GM18870 (cell line): ENCODE data around the gene SAMD11.
"Not testable (repeated sequence)": the region's sequence is repeated elsewhere in the genome, so short reads cannot be mapped to it uniquely, and the experiment has no call there.

Experiments used
- ATAC-seq: cut with Tn5 transposase; IDR thresholded peaks from one replicate; pipeline ENCODE4 v1.9.1; 2021; ENCODE audit warnings: moderate library complexity; ENCODE audit not compliant: unreplicated experiment

Gene SAMD11

DNA sequence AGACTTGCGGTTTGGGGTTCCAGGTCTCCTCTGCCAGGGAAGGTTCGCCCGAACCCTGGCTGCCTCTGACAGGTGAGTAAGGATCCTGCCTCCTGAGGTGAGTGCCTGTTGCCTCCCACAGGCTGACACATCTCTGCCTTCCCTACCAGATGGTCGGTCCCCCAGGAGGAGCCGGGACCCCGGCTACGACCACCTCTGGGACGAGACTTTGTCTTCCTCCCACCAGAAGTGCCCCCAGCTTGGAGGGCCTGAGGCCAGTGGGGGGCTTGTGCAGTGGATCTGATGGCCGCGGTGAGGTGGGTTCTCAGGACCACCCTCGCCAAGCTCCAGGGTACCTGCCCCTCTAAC lies 50.5 kb downstream of the SAMD11 start:
- no peak for ATAC-seq

DNA sequence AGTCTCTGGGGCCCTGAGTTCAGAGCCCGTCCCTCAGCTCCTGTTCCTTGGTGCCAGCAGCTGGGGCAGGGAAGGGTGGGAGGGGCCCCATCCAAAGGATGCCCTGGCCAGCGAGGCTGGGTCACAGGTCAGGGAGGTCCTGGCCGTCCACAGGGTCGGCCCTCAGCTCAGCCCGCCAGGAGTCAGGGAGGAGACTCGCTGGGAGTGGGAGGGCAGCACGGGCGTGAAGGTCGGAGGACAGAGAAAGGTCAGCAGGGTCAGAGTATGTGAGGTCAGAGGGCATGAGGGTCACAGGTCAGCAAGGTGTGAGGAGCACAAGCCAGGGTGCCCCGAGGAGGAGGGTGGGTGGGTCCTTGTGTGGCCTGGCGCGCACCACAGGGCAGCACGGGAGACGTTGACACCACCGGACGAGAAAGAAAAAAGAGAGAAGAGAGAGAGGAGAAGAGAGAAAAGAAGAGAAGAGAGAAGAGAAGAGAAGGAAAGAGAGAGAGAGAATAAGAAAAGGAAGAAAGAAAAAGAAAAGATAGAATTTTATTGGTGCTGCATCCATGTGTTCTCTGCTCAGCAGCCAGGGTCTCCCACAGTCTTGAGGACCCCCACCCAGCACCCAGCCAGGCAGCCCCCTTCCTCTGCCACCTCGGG lies 51.1 kb downstream of the SAMD11 start:
- ATAC-seq = no peak

- ATAC-seq = no peak
These were observed 51.6 kb downstream of the SAMD11 start for GRCh38 chr1:975365-975764.

GRCh38 chr1:975896-976683 lies 52.4 kb downstream of the SAMD11 start:
- no peak for ATAC-seq

DNA sequence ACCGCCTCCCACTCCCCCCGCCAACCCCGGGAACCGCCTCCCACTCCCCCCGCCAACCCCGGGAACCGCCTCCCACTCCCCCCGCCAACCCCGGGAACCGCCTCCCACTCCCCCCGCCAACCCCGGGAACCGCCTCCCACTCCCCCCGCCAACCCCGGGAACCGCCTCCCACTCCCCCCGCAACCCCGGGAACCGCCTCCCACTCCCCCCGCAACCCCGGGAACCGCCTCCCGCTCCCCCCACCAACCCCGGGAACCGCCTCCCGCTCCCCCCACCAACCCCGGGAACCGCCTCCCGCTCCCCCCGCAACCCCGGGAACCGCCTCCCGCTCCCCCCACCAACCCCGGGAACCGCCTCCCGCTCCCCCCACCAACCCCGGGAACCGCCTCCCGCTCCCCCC lies 53.1 kb downstream of the SAMD11 start:
- not testable (repeated sequence) for ATAC-seq

DNA sequence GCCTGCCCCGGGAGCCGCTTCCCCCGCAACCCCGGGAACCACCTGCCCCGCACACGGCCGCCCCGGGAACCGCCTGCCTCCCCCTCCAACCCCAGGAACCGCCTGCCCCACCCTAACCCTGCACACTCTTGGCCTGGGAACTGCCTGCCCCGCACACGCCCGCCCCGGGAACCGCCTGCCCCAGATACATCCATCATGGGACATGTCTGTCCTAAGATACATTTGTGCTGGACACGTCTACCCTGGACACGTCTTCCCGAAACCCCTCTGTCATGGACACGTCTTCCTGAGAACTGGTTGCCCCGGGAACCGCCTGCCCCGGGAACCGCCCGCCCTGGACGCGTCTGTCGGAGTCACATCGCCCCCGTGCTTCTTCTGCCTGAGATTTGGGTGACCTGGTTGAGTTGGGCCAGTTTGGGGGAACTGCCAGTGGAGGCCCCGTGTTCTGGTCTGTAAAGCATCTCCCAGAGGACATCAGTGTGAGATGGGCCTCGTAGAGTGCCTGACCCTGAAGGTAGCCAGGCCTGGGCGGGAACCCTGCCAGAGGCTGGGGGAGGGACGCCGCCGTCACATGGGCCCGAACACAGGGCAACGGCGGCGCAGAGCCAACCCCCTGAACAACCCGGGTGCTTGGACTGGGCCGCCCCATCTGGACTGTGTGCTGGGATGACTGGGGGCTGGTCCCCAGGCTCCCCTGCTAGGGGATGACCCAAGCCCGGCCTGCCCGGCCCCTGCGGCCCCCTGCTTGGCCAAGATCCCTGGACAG lies 54.5 kb downstream of the SAMD11 start:
- ATAC-seq = no peak

DNA sequence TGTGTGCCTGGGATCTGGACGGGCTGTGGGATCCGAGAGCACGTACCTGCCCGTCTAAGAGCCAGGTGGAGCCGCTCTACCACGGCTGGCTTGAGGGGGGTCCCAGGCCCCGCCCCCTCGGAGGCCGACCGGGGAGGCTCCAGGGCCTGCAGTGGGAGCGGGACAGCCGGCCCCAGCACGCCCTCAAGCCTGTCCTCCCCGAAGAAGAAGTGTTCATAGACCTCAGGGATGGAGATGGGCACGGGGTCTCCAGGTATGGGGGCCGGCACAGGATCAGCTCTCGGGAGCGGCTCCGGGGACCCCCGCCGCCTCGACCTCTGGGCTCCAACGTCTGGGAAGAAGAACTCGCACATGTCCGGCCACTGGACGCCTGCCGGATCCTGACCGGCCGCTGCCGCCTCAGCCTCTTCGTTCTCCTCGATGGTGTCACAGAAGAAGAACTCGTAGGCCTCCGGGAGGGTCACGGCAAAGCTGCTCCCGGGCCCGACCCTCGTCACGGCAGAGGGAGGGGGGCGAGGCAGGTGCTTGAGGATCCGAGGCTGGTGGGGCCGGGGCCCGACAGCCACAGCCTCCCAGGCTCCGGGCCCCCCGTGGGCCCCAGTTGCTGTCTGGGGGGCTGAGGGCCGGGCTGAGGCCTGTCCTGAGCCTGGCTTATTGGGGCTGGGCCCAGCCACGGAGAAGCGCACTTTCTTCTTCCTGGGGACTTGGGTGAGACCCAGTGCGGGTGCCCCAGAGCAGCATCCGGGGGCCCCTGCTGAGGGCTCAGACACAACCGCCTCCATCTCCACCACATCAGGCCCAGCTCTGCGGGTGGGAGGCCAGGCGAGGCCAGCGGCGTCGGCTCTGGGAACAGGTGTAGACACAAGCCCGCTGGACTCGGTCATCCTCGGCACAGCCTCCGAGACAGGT lies 55.4 kb downstream of the SAMD11 start:
- no peak for ATAC-seq

GRCh38 chr1:979744-980072 lies 56.0 kb downstream of the SAMD11 start:
- ATAC-seq = no peak

DNA sequence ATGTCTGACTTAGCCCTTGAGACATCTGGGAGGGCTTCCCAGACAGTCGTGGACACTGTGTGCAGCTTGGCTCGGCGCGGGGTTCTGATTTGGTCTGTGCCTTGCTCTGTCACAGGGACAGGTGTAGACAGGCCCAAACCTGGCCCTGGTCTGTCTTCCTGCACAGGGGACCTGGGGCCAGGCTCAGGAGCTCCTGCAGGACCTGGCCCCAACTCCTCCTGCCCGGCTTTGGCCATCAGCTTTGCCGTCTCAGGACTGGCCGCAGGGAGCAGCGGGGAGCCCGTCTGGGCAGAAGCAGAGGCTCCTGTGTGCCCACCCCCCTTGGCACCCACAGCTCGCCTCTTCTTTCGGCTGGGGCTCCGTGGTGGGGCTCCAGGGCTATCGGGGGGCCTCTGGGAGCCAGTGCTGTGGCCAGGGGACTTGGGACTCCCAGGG lies 56.4 kb downstream of the SAMD11 start:
- ATAC-seq = no peak

GRCh38 chr1:980602-981395 lies 57.1 kb downstream of the SAMD11 start:
- no peak for ATAC-seq

DNA sequence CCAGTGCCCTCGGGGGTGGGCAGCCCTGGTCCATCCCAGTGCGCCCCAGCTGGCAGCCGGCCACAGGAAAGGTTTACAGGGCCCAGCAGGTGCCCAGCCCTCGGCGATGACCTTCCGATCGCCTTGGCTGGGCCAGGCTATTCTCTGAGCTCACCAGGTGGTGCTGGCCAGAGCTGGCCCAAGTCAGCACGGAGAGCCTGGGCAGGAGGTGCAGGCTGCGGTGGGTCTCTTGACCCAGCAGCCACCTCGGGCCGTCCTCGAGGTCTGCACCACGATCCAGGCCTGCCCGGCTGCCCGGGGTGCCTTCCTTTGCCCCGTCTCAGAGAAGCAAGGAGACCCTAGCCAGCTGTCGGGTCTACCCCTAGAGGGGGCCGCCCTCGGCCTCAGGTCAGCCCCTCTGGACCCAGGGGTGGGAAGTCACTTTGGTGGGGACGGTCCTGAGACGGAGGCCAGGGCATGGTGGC lies 57.8 kb downstream of the SAMD11 start:
- ATAC-seq = no peak

GRCh38 chr1:981955-982558 lies 58.3 kb downstream of the SAMD11 start, which contains the start of gene PERM1:
PERM1 (minus strand) TSS chr1:982093; CDS start chr1:981029, 1,064 bp downstream.
- no peak for ATAC-seq

DNA sequence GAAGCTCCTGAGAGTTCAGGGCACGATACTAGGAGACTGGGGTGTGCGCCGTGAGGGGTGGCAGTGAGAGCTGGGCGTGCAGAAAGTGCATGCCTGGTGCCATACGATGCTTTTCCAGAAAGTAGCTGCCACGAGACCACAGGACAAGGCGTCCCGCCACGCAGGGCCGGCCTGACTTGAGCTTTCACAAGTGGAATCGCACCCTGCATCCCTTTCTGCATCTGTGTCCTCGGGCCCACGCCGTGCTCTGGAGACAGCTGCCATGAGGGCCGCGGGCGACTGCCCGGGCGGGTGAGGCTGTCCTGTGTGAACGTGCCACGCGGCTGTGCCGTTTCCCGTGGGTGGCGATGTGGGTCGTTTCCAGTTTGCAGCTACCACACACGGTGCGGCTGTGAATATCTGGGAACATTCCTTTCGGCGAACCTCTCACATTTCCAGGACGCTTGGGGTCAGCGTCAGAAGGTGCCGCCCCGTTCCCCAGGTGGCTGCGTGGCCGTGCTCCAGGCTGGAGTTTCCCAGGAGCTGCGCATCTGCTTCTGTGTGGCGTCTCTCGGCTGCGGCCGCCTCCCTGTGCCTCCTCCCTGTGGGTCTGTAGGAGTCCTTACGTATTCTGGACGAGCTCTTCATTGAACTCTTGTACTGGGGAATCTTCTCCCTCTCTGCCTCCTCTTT lies 59.2 kb downstream of the SAMD11 start:
- ATAC-seq = no peak

DNA sequence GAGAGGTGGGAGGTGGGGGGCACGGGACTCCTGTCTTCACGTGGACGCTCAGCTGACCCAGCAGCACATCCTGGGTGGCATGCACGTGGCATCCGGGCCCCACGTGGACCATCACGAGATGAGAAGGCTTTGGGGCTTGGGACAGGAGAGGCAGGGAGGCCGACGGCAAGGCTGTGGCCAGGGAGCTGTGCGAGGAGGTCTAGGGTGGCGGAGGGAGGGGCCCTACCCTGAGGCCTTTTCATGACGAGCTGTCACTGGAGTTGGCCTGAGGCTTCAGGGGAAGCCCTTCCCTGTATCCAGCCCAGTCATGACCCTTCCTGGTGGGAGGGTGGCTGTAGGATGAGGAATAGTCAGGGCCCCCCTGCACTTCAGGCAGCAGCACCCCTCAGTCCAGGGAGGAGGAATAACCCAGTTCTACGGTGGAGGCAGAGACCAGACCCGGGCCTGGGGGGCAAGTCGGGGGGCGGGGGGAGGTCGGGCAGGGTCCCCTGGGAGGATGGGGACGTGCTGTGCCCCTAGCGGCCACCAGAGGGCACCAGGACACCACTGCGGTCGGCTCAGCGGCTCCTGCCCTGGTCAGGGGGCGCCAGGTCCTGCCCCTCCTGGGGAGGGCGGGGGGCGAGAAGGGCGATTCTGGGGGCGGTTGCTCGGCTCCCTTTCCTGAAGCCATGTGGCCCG lies 60.2 kb downstream of the SAMD11 start:
- ATAC-seq = no peak

- no peak for ATAC-seq
These were observed 60.7 kb downstream of the SAMD11 start for GRCh38 chr1:984476-984814.

DNA sequence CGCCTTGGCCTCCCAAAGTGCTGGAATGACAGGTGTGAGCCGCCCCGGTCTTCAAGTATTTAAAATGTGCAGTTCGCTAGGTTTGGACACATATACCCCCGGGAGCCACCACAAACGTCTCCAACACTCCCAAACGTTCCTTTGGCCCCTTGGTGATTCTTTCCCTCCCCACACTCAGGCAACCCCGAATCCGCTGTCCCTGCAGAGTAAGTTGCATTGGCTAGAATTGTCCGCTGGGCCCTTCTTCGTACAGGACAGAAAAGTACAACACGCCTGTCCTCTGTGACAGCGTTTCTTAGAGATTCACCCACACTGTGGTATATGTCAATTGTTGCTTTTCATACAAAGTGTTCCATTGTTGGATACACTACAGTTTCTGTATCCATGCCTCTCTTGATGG lies 61.4 kb downstream of the SAMD11 start:
- no peak for ATAC-seq

DNA sequence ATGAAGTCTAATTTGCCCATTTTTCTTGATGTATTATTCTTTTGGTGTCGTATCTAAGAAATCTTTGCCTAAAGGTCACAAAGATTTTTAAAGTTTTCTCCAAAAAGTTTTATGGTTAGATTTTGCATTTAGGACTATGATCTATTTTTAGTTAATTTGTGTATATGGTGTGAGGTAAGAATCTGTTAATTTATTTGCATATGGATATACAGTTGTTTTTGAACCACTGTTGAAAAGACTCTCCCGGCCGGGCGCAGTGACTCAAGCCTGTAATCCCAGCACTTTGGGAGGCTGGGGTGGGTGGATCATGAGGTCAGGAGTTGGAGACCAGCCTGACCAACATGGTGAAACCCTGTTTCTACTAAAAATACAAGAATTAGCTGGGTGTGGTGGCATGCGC lies 64.3 kb downstream of the SAMD11 start:
- ATAC-seq = not testable (repeated sequence)

DNA sequence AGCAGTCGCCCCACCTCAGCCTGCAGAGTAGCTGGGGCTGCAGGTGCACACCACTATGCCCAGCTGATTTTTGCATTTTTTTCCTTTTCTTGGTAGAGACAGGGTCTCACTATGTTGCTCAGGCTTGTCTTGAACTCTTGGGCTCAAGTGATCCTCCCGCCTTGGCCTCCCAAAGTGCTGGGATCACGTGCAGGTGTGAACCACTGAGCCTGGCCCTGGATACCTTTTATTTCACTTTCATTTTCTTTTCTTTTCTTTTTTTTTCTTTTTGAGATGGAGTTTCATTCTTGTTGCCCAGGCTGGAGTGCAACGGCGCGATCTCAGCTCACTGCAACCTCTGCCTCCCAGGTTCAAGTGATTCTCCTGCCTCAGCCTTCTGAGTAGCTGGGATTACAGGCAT lies 67.6 kb downstream of the SAMD11 start:
- not testable (repeated sequence) for ATAC-seq

GRCh38 chr1:991895-992294 lies 68.2 kb downstream of the SAMD11 start:
- no peak for ATAC-seq
